Lower leg skin (tissue), 4 donors: ENCODE data around the gene PPP4R3B. TPM values are rescaled to one million over a fixed set of nuclear protein-coding genes. Genes with fewer than 3 reads are reported as not detected.
"Not testable (repeated sequence)": the region's sequence is repeated elsewhere in the genome, so short reads cannot be mapped to it uniquely, and the experiment has no call there.

ENCODE experiments used
- DNase-seq, 2 donors: peaks; one replicate each; pipeline ENCODE4 v3.0.0-alpha.2; 2019; ENCODE audit warnings: low spot score in 2 of 2
- H3K4me3 ChIP-seq: fragments of 200-600 bp; sonication (generic); 2 replicates; pipeline ENCODE4 v1.5.1; 2017; ENCODE audit warnings: mild to moderate bottlenecking, low read depth; ENCODE audit not compliant: poor library complexity, severe bottlenecking
- CTCF ChIP-seq, 3 donors: fragments of 450-650 bp; IDR thresholded peaks; one replicate each; pipeline ENCODE4 v1.5.1; 2016; ENCODE audit warnings: antibody characterized with exemption in 3 of 3, mild to moderate bottlenecking in 3 of 3, moderate library complexity in 2 of 3
- POLR2A ChIP-seq, 2 donors: fragments of 450-650 bp; IDR thresholded peaks; one replicate each; pipeline ENCODE4 v1.6.1; 2016 to 2017; ENCODE audit warnings: antibody characterized with exemption in 2 of 2, mild to moderate bottlenecking in 1 of 2, moderate library complexity in 1 of 2
- WGBS, 2 donors: methylation state at CpG; one replicate each; pipeline ENCODE4 v1.1.5; 2018; 5-methylcytosine and 5-hydroxymethylcytosine counted together
- intact Hi-C: fragments of 100-400 bp; cut with DNase I; formaldehyde crosslinking; loops from one replicate; pipeline ENCODE4 v1.15.0; 2023; ENCODE audit warnings: low total_unique reads
- total RNA-seq, 4 donors: library from RNA; depleted of rRNA; stranded (reverse); fragments of >200 nt; gene quantifications; one replicate each; pipeline ENCODE4 v1.1.0, GENCODE V29; 2016

Gene PPP4R3B
- total RNA-seq, 4 donors from 2014 or later = 46.8 to 57.8 (median 48.8) TPM

DNA sequence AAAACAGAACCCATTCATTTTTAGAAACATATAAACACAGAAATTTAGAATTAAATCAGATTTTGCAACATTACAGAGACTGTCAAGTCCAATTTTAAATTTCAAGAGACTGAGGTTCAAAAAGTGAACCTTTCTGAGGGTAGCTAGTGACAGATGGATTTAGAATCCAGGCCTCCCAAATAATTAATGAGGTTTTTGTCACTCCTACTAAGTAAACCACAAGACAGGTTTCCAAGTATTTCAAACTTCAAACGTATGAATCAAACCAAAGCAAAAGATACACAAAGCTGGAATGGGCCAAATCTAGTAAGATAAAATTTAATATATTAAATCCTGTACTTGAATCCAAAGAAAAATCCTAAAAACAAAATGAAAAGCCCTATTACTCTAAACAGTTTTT, 25.3 kb downstream of the PPP4R3B start:
- 47% methylated on average over 1 of the region's 1 CpG for WGBS, 2 donors
- intact Hi-C loops = no loop called here
- TF ChIP-seq POLR2A (IDR thresholded peaks at IDR 0.05) = no peak
- no peak for TF ChIP-seq CTCF (IDR thresholded peaks at IDR 0.05)
- H3K4me3 ChIP-seq = no peak overlapping the region
- no peak for DNase-seq

DNA sequence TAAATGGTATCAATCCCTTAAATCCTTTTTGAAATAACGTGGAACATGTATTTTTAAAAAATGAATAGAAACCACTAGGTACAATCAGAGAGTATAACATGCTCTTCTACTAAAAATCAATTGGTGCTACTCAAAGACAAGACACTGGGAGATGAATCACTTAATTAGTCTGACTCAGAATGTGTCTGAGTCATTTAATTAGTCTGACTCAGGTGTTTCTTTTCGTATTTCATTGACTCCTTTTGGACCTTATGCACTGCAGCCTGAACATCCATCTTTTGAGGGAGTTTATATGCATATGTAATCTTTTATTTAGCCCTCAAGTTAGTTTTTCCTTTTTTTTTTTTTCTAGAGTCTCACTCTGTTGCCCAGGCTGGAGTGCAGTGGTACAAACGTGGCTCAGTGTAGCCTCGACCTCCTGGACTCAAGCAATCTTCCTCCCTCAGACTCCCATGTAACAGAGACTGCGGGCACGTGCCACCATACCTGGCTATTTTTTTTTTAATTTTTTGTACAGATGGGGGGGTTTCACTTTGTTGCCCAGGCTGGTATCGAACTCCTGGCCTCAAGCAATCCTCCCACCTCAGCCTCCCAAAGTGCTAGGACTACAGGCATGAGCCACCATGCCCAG, 26.5 kb downstream of the PPP4R3B start:
- intact Hi-C loops = no loop called here
- H3K4me3 ChIP-seq = no peak overlapping the region
- no peak for DNase-seq
- TF ChIP-seq POLR2A (IDR thresholded peaks at IDR 0.05) (no peak), CTCF (IDR thresholded peaks at IDR 0.05) (no peak)
- WGBS, 2 donors = 64 to 68% methylated on average over 7 of the region's 7 CpGs

DNA sequence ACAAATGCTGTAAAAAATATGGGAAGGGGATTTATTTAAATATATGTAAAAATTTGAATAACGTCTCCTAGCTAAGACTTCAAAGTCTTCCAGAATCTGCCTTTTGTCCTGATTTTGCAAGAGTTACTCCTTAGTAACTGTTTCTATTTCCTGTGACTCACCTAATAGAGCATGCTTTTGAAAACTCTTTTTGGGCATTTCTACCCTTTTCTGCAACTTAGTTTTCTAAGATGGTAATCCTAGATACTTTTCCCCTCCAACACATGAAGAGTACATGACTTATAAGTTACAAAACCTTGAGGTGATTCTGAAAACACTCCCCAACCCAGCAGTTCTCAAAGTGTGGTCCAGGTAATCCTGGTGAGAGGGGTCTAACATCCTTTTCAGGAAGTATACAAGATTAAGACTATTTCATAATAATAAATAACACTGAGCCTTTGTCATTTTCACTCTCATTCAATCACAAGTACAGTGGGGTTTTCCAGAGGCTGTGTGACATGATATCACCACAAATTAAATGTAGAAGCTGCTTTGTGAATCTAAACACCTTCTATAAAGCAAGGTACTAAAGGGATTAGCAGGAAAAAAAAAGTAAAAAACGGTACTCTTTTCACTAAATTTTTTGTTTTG, 31.9 kb downstream of the PPP4R3B start:
- WGBS, 2 donors = 70 to 73% methylated on average over 2 of the region's 2 CpGs
- H3K4me3 ChIP-seq = no peak overlapping the region
- intact Hi-C loops = no loop called here
- DNase-seq = no peak
- TF ChIP-seq POLR2A (IDR thresholded peaks at IDR 0.05) = no peak
- TF ChIP-seq CTCF (IDR thresholded peaks at IDR 0.05) = no peak

GRCh38 chr2:55581874-55582547, 35.4 kb downstream of the PPP4R3B start:
- TF ChIP-seq POLR2A (IDR thresholded peaks at IDR 0.05) (no peak), CTCF (IDR thresholded peaks at IDR 0.05) (no peak)
- no peak overlapping the region for H3K4me3 ChIP-seq
- WGBS, 2 donors = 60 to 65% methylated on average over 4 of the region's 4 CpGs
- DNase-seq = no peak
- intact Hi-C loops = no loop called here

GRCh38 chr2:55581435-55581834, 36.0 kb downstream of the PPP4R3B start:
- WGBS, 2 donors = 93% methylated on average over 3 of the region's 3 CpGs
- TF ChIP-seq CTCF (IDR thresholded peaks at IDR 0.05) (no peak), POLR2A (IDR thresholded peaks at IDR 0.05) (no peak)
- H3K4me3 ChIP-seq = no peak overlapping the region
- intact Hi-C loops = no loop called here
- no peak for DNase-seq

- intact Hi-C loops, DNase-seq, H3K4me3 ChIP-seq: not testable (repeated sequence)
- 94 to 95% methylated on average over 8 of the region's 8 CpGs for WGBS, 2 donors
Observed at GRCh38 chr2:55569002-55569401, 48.4 kb downstream of the PPP4R3B start.
